HG02610 (cell line): ENCODE data around the gene EFCAB8.
"Not testable (repeated sequence)": the region's sequence is repeated elsewhere in the genome, so short reads cannot be mapped to it uniquely, and the experiment has no call there.

ENCODE experiments used
- ATAC-seq: cut with Tn5 transposase; IDR thresholded peaks from one replicate; pipeline ENCODE4 v1.9.1; 2021; ENCODE audit warnings: mild to moderate bottlenecking, moderate library complexity; ENCODE audit not compliant: unreplicated experiment

Gene EFCAB8

DNA sequence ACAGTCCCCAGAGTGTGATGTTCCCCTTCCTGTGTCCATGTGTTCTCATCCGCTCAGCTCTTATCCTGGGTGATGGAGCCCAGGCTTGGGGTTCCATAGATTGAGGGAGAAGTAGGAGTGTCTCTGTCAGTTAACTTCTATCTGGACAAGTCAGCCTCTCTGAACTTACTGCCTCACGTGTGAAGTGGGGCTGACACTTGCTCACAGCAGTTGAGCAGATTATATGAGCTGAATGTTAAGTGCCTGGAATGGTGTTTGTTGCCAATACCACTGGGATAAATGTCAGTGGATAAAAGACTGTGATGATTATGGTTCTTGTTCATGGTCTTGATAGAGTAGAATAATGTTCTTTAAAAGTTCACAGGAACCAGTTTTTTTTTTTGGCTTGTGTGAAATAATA is 17.1 kb upstream of the EFCAB8 start:
- no peak for ATAC-seq

DNA sequence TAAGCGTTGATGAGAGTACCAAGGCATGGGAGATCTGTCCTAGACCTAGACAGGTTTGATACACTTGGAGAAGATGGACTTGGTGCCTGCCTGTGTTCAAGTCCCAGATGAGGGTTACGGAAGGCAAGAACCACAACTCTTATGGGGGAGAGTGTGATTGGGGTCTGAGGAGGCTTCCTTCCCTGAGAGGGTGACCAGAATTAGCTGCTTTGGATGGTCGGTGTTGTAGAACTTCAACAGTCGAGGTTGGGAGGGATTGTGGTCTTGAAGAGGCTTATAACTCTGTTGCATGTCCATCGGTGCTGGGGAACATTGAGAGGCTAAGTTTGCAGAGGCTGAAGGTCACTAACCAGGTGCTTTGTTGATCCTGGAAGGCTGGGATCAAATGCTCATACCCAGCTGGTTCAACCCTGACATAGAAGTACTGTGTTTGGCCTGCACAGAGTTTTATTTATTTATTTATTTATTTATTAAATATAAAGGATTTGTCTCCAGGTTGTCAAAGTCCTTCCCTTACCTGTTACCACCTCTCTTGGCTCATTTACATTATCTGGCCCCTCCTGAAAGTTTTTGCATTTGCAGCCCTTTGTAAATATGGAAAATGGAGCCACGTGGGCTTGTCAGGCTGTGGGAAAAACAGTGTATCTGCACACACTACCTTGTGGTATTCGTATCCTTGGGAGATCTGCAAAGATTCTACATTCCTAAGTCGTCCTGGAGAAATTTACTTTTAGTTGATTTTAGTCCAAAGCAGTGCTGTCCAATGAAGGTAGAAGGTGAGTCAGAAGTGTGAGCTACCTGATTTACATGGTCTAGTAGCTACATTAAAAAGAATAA is 15.8 kb upstream of the EFCAB8 start:
- no peak for ATAC-seq

DNA sequence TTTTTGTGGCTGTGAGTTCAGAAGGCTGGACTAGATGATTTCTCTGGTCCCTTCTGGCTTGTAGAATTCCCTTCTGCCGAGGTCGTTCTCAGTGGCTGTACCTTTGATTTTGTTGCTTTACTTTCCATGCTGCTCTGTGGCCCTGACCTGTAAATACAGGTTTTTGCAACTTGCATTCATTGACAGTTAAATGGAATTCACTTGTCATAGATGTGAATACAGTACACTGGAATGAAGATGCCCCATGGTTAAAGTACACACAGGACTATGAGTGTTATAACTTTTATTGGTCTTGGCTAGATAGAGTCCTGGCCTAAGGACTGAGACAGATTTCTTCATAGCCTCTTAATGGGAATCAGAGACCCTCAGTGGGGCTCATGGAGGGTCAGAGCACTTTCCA is 12.9 kb upstream of the EFCAB8 start:
- ATAC-seq, result no peak

GRCh38 chr20:32846852-32847251 is 11.9 kb upstream of the EFCAB8 start:
- ATAC-seq, result no peak

GRCh38 chr20:32847964-32848363 is 10.8 kb upstream of the EFCAB8 start:
- no peak for ATAC-seq

GRCh38 chr20:32848846-32849245 is 9.9 kb upstream of the EFCAB8 start:
- ATAC-seq, result no peak

DNA sequence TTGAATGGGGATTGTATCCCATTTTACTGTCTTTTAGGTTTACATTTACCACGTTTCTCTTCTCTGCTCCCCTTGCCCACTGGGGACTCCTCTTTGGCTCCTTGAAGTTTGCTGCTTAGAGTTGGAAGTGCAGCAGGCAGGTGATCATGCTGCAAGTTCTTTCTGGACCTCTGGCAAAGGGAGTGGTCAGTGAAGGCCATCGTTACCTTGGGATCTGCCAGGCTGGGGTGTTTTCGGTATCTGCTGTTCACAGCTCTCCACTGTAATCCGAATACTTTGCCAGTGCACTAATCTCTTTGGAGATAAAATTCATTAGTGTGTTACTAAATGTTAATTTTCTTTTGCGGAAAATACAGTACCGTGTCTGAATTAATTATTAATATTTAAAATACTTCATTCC is 9.1 kb upstream of the EFCAB8 start:
- ATAC-seq, result no peak

GRCh38 chr20:32855387-32855786 is 3.3 kb upstream of the EFCAB8 start:
- ATAC-seq, result no peak

DNA sequence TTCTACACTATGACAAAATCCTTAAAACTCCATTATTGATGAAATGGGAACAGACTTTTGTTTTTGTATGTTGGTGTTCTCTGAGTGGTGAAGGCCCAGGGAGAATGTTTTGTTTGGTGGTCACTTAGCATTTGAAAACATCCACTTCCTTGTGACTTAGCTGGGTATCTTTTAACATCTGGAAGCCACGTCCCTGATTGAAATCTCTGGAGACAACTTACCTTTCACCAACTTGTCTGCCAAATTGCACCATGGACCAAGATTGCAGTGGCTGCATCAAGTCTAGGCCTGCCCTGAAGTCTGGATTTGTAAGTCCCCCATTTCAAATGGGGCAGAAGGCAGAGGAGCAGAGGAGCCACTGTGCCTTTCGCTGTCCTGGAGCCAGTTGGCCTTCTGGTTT is 534 bp upstream of the EFCAB8 start:
- no peak for ATAC-seq

DNA sequence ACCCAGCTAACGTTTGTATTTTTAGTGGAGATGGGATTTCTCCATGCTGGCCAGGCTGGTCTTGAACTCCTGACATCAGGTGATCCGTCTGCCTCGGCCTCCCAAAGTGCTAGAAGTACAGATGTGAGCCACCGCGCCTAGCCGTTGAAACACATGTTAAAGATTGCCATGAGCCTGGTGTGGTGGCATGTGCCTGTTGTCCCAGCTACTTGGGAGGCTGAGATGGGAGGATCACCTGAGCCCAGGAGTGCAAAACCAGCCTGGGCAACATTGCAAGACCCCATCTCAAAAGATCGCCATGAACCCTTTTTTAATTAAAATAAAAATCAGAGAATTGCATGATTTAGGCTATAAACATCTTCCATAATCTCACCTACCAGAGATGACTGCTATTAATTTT is 2.7 kb downstream of the EFCAB8 start:
- no peak for ATAC-seq

GRCh38 chr20:32869562-32869961 is 10.8 kb downstream of the EFCAB8 start:
- no peak for ATAC-seq

DNA sequence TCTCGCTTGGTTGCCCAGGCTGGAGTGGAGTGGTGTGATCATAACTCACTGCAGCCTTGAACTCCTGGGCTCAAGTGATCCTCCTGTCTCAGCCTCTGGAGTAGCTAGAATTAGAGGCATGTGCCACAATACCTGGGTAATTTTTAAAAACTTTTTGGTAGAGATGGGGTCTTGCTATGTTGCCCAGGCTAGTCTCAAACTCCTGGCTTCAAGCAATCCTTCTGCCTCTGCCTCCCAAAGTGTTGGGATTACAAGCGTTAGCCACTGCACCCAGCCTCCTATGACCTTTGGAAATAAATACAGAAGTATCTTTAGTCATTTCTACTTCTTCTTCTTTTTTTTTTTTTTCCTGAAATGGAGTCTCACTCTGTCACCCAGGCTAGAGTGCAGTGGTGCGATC is 11.8 kb downstream of the EFCAB8 start:
- ATAC-seq, result not testable (repeated sequence)

- ATAC-seq, result no peak
Measured at GRCh38 chr20:32870985-32871384, 12.3 kb downstream of the EFCAB8 start.

DNA sequence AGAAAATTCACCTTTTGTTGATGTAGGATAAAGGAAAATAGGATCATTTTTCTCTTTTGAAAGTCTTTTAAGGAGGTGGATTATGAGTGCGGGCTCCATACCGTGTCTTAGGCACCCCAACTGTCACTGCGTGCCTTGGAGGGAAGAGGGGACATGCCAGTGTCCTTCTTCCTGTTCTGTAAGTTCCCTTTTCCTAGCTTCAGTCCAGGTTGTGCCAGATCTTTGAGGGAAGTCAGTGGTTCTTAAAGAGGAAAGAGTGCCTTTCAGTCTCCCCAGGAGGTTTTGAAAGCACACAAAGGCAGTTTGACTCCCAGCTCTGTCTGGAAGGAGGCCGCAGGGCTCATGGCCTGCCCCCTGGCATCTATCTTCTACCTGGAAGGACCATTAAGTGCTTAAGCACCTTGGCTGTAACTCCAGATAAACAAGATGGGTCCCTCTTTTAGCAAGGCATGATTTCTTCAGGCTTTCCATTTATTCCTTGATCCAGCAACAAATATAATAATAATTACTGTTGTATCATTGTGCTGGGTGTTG is 13.0 kb downstream of the EFCAB8 start:
- no peak for ATAC-seq

GRCh38 chr20:32872266-32872665 is 13.5 kb downstream of the EFCAB8 start:
- ATAC-seq, result no peak

DNA sequence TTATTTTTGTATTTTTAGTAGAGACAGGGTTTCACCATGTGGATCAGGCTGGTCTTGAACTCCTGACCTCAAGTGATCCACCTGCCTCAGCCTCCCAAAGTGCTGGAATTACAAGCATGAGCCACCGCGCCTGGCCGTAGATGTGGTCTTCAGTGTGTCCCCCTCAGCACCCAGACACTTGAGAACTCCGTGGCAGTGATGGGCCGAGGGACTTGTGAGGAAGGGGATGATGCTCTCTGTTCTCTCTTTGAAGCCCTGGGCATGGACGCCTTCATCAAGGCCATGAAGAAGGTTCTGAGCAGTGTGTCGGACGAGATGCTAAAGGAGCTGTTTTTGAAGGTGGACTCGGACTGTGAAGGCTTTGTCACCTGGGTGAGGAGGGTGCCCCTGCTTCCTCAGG is 16.9 kb downstream of the EFCAB8 start:
- ATAC-seq, result no peak

DNA sequence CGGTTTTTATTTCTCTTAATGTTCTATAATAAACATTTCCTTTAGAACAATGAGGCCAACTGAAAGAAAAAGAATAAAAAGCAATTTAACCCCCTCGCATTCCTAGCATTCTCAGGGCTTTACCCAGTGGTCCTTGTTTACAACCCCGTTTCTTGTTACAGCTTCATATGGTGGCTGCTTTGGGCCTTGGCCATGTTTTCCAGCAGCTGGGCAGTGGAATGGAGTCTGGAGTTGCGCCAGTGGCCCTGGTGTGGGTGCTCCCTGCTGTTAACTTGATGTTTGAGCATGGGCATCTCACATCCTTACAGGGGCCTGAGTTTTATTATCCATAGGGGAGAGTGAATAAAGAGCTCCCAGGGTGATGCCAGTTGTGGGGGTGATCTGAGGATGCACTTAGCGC is 18.8 kb downstream of the EFCAB8 start:
- ATAC-seq, result no peak

DNA sequence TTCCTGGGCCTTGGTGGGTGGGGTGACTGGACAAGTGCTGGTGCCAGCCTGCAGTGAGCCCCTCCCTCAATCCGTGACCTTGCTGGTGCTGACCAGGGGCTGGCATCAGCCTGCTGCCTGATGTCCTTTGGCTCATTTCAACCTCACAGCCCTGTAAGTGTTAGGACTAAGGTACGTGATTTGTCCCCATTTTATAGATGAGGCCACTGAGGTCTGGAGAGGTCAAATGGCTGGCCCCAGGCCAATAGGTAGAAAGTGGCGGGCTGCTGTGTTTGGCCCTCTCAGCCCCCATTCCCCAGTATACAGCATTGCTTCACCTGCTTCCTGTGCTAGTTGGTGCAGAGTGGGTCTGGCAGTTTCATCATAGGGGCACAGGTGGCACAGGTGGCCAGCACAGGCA is 20.1 kb downstream of the EFCAB8 start:
- ATAC-seq, result no peak

DNA sequence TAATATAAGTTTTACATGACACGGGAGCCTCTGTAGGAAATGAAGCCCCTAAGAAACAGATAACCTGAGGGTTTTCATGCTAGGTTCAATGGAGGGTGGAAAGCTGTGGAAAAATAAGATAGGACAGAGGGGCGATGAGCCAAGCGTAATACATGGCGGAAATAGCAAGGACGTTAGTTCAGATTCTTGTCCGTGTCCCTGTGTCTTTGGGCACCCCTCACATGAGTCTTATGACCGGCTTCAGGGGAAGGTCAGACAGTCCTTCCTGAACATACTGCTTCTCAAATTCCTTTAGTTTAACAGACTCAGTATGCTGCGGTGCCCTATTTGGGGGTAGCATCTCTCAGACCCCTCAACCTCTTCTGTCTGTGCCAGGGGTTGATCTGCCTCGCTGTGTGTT is 20.8 kb downstream of the EFCAB8 start:
- ATAC-seq, result no peak

DNA sequence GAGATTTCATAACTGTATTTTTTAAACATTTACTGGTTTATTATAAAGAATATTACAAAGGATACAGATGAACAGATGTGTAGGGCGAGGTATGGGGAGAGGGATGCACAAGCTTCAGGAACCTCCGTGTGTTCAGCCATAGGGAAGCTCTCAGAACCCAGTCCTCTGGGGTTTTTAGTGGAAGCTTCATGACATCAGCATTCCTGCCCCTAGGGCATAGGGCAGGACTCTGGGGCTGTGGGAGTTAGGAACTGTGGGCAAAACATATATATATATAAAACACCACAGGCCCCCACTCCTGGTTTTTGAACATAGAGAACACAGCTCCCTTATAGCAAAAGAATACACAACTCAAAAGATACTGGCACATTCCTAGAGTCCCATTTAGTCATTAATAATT is 21.9 kb downstream of the EFCAB8 start:
- ATAC-seq, result no peak

DNA sequence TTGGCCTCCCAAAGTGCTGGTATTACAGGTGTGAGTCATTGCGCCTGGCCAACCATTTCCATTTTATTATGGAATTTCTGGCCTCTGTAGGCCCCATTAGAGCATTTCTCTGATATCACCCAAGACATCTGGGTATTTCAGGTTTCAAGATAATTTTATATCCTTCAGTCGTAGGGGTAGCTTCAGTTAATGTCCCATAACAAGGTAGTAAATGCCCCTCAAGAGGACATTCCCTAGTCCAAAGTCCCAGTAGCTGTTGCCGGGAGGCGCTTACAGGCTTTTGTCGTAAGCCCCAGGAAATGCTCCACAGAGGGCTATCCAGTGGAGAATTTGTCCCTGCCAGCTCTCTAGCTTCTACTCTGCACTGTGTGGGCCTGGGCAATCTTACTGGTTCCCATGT is 24.4 kb downstream of the EFCAB8 start:
- ATAC-seq, result no peak

- ATAC-seq, result no peak
Measured at GRCh38 chr20:32885185-32885584, 26.5 kb downstream of the EFCAB8 start.

GRCh38 chr20:32885952-32886351 is 27.2 kb downstream of the EFCAB8 start:
- ATAC-seq, result no peak
